ENCODE data around the gene CNNM3. TPM values are rescaled to one million over a fixed set of nuclear protein-coding genes. Genes with fewer than 3 reads are reported as not detected.

Gene CNNM3
- 4.5 and 5.2 TPM in 2 replicates for total RNA-seq

GRCh38 chr2:96816127-96816835 lies at the start of gene CNNM3:
Gene CNNM3 (plus strand): TSS chr2:96816268. CDS start chr2:96816278, 10 bp downstream.

GRCh38 chr2:96843538-96844268 lies 27.6 kb downstream of the CNNM3 start, which contains the start of gene ANKRD23:
Gene ANKRD23 (minus strand): TSS chr2:96844021. CDS start chr2:96843992, 29 bp downstream.

GRCh38 chr2:96857667-96858372 lies 41.8 kb downstream of the CNNM3 start, which contains the start of gene ANKRD39:
Gene ANKRD39 (minus strand): TSS chr2:96858016. CDS start chr2:96857987, 29 bp downstream.

GRCh38 chr2:96869822-96870625 lies 54.0 kb downstream of the CNNM3 start, which contains the start of gene SEMA4C:
Gene SEMA4C (minus strand): TSS chr2:96870080. CDS start chr2:96867886, 2,194 bp downstream.

Other genes starting within 250 kb of the CNNM3 start
- 23.0 and 26.6 TPM in 2 replicates for gene KANSL3, start 178.0 kb upstream of the CNNM3 start, total RNA-seq
- 0.25 and 0.53 TPM in 2 replicates for gene FER1L5, start 173.5 kb upstream of the CNNM3 start, total RNA-seq
- gene LMAN2L, start 76.2 kb upstream of the CNNM3 start, total RNA-seq = 19.0 and 19.3 TPM in 2 replicates
- 1.8 and 2.8 TPM in 2 replicates for gene CNNM4, start 55.4 kb upstream of the CNNM3 start, total RNA-seq
- 1.1 and 1.9 TPM in 2 replicates for gene ANKRD23, start 27.8 kb downstream of the CNNM3 start, total RNA-seq
- gene ANKRD39, start 41.7 kb downstream of the CNNM3 start, total RNA-seq = 6.2 and 7.0 TPM in 2 replicates
- gene SEMA4C, start 53.8 kb downstream of the CNNM3 start, total RNA-seq = 16.0 and 18.1 TPM in 2 replicates
- 0.12 TPM in 1 of 2 replicates, not detected in the other for gene FAM178B, start 170.3 kb downstream of the CNNM3 start, total RNA-seq